AG09309 (cell line): ENCODE data around the gene MX1.

Experiments
- DNase-seq: peaks from one replicate; pipeline ENCODE4 v3.0.0-alpha.2; 2010; ENCODE audit warnings: low read depth
- H3K4me3 ChIP-seq: 2 replicates; pipeline ENCODE4 v1.5.1; 2011; ENCODE audit warnings: mild to moderate bottlenecking, low read depth, low read length, moderate library complexity; ENCODE audit not compliant: control insufficient read depth
- CTCF ChIP-seq: IDR thresholded peaks from 2 replicates; pipeline ENCODE4 v1.5.1; 2011; ENCODE audit warnings: mild to moderate bottlenecking, low read depth, low read length, inconsistent platforms; ENCODE audit not compliant: insufficient read depth, control insufficient read depth; ENCODE audit errors: missing control alignments

Gene MX1

GRCh38 chr21:41426676-41427404 lies 801 bp downstream of the MX1 start:
- no peak for TF ChIP-seq CTCF
- peak overlapping the region; percentile 59 for H3K4me3 ChIP-seq
- DNase-seq, result no peak

GRCh38 chr21:41427556-41427955 lies 1.5 kb downstream of the MX1 start:
- no peak for TF ChIP-seq CTCF
- no peak overlapping the region for H3K4me3 ChIP-seq

GRCh38 chr21:41428311-41428710 lies 2.3 kb downstream of the MX1 start:
- H3K4me3 ChIP-seq, result no peak overlapping the region
- TF ChIP-seq CTCF, result no peak
- no peak for DNase-seq

More at GRCh38 chr21:41427556-41427955, 1.5 kb downstream of the MX1 start:
- no peak for DNase-seq

GRCh38 chr21:41428847-41429246 lies 2.8 kb downstream of the MX1 start:
- DNase-seq, result no peak
- no peak overlapping the region for H3K4me3 ChIP-seq
- no peak for TF ChIP-seq CTCF

GRCh38 chr21:41429305-41429704 lies 3.3 kb downstream of the MX1 start:
- no peak for DNase-seq
- no peak overlapping the region for H3K4me3 ChIP-seq
- TF ChIP-seq CTCF, result no peak

GRCh38 chr21:41429925-41430491 lies 4.0 kb downstream of the MX1 start:
- H3K4me3 ChIP-seq, result no peak overlapping the region
- no peak for TF ChIP-seq CTCF
- DNase-seq, result no peak
